HG03135 (cell line): ENCODE data around the gene TGIF1.

Experiments used
- ATAC-seq: cut with Tn5 transposase; IDR thresholded peaks from one replicate; pipeline ENCODE4 v1.9.1; 2021; ENCODE audit warnings: mild to moderate bottlenecking, moderate library complexity; ENCODE audit not compliant: unreplicated experiment

TGIF1 gene

DNA sequence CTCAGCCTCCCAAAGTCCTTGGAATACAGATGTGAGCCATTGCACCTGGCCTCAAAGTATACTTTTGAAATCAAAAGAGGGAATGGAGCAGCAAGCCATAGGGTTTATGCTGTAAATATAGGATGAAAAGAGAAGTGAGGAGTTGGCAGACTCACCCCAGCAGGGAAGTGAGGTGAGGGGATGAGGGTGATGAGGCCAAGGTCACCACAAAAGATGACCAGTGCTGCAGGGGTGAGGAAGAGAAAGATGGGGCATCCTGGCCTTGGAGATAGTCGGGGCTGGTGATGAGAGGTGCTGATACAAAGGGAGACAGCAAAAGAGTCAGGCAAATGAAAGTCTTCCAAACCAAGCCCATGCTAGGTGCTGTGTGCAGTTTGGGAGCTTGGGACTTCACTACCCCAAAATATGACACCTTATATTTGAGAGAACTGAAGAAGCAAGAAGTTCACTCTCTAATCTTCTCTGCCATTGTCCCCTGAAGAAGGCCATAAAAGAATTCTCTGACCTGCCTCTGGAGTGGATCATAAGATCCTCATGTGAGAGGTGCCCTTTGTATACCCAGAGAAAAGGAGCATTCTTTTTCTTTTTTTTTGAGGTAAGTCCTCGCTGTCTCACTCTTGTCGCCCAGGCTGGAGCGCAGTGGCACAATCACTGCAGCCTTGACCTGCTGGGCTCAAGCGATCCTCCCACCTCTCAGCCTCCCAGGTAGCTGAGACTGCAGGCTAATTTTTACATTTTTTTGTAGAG, 31.0 kb downstream of the TGIF1 start:
- no peak for ATAC-seq

DNA sequence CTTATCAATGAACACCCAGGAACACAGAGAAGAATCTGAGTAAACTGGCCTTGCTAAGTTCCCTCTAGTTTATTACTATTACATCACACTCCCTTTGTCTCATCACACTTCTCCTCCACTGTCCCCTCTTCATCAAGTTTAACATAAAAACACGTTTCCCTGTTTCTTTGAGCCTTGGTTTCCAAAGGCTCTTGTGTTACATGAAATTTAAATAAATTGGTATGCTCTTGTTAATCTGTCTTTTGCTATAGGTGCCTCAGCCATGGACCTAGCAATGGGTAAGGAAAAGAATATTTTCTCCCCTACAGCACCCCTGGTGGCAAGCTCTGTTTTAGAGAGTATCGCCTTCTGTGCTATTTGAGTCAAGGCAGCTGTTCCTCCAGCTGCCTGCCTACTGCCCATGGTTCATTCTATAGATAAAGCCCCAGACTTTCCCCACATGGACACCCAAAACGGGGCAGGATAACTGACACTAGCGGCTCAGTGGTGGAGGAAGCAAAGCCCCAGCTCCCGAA, 31.8 kb downstream of the TGIF1 start:
- peak; percentile 70 for ATAC-seq

DNA sequence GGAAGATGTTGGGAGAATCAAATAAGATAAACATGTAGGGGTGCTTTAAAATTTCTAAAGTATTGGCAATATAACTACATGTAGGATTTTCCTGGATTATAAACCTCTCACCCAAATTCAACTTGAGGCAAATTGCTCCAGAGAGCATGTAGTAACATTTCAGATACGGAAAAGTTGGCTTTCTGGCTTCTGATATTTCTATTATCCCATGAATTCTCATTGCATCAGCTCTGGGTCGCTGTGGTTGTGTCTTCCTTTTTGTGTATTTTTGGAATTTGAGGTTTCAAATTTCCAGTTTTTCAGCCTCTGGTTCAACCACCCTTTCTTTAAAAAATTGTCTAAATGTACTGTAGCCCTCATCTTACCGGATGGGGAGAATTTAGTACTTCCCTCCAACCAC, 32.3 kb downstream of the TGIF1 start:
- no peak for ATAC-seq

DNA sequence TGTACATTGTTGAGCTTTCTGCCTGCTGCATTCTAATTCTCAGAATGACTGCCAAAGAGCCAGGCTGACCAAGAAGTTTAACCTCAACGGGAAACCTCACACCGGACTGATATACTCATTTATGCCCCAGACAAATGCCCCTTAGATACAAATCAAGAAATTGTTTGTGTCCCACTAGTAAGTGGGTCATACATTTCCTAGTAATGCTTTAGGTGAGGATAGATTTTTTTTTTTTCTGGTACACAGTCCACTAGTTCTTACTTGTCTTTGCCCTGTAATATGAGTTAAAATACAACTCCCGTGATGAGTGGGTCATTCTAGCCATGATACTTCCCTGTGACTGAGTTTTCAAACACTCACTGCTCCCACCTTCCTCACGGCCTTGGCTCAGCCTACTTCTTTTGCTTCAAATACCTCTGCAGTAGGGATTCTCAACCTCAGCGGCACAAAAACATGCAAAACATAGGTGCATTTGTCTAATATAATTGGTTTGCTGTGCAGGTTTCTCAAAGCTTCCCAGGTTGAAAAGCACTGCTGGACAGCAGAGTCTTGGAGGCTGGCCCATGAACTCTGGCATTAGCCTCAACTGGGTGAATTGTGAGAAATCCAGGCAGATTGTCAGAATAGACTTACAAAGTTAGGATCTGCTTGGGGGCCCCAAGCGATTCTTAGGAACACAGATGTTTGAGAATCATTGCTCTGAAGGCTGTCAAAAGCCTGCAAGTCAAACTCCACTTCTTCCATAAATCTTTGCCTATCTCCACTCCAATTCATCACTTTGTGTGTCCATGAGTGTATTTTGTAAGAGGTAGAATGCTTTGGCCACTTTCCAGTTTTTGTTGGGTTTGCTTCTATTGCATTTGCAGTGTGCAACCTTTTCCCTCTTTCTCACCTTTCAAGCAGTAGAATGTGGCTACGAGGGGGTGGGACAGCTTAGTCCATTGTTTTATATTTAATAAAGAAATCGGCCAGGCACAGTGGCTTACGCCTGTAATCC, 35.5 kb downstream of the TGIF1 start:
- ATAC-seq: no peak

DNA sequence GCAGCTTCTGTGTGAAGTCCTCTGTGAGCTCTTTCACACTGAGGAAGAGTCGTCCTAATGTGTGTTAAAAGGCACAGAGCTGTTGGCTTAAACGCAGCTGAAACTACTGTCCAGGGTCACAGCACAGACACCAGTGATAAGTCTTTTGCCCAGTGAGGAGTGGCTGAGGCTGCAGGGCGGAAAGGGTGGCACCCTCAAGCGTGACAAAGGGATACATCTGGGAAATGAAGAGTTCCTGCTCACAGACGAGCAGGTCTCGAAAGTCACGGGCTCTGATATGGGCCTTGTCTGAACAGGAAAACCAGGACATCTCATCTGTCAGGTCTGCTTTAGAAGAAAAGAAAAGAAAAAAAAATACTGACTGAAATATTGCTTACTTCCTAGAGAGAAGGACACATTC, 36.5 kb downstream of the TGIF1 start:
- no peak for ATAC-seq

DNA sequence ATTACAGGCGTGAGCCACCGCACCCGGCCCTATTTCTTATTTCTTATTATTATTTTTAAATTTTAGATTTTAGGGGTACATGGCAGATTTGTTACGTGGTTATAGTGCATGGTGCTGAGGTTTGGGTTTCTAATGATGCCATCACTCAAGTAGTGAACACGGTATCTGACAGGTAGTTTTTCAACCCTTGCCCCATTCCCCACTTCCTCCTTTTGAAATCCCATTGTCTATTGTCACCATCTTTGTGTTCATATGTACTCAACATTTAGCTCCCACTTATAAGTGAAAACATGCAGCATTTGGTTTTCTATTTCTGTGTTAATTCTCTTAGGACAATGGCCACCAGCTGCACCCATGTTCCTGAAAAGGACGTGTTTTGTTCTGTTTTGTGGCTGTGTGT, 39.5 kb downstream of the TGIF1 start:
- ATAC-seq: no peak

DNA sequence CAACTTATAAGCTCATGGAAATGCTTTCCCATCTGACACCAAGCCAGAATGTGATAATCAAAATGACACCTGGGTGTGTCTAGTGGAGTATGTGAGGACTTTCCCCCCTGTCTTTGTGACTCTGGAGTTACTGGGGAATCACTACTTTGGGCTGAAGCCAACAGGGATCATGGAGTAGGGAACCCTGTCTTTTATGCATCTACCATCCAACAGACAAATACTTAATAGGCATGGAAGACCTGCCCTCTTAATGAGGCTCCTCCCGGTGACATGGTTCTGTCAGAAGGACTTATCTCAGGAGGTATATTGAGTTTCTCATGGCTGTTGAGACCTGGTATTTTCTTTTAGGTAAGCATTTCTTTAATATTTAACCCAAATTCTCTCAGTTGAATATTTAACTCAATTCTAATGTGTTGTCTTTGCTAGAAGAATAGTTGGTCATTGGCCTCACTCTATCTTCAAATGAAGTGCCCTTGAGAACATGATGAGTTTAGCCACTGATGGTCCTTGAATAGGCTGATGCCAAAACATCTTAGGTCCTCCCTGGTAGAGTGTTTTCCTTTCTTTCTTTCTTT, 42.1 kb downstream of the TGIF1 start:
- no peak for ATAC-seq

DNA sequence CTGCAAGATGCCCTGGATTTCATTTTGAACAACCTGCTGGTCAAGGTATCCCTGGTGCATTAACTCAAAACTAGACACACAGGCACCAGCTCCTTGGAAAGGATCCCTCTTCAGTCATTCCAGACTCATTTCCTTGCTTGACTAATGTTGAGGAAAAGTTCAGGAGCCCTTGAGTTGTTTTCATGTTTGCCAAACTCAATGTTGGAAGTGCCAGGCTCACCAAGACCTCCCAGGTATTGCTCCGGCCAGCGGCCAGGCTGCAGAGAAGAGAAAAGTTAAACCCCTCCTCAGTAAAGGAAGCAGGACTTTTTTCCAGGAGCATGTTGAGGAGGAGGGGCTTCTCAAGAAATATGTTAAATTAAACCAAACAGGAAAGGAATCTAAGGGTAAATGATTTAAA, 42.7 kb downstream of the TGIF1 start:
- no peak for ATAC-seq

DNA sequence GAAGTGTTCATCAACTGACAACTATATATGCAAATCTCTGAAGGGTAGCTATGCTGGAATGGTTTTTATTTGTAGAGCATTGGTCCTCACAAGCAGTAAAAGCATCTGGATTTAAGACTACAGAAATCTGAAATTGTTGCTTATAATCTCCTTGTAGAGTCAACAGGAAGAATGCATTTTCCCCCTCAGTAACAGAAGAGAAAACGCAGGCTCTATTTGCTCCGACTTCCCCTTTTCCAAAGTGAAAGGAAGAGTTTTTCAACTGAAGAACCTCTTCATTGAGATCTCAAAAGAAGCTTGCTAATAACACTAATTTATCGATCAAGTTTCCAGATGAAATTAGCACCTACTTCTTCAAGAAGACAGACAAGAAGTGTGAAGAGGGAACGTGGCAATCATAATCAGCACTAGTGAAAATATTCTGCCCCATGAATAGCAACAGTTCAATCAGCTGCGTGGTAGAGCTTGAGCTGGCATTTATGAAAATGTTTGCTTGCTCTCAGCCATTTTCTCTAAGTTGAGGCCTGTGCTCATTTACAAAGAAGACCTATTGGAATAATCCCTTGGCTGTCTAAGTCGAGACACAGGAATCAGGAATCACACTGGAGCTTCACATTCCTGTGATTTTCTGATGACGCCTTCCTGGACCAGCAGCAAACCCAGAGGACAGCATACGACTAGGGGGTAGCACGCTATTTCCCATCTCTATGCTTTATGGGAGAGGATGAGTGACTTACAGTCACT, 43.7 kb downstream of the TGIF1 start:
- ATAC-seq: no peak

DNA sequence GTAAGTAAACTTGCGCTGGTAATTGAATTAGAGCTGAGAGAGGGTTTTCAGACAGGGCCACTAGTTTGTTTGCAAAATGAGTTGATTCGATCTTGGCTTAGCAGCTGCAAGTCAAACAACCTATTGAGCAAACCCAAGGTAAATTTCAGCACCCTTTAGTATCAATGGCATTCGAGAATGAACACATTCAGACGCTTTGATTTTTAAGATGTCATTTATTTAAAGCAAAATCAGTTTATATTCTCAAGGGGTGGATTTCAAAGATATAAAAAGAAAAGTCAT, 44.2 kb downstream of the TGIF1 start:
- no peak for ATAC-seq

DNA sequence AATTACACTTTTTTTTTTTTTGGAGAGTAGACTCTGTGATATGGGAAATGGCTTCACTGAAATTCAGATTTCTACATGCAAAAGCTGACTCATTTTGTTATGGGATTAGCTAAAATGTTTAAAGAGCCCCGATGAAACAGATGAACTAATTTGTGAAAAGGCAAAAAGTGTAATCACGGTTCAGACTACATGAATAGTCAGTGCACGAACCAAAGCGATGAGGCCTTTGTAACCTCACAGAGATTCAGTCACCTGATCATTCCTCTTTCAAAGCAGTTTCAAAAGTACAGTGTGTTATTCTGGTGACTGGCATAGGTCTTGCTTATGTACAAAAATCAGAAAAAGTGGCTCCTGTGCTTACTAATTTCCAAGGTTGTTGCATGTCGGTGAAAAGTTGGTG, 44.6 kb downstream of the TGIF1 start:
- no peak for ATAC-seq

DNA sequence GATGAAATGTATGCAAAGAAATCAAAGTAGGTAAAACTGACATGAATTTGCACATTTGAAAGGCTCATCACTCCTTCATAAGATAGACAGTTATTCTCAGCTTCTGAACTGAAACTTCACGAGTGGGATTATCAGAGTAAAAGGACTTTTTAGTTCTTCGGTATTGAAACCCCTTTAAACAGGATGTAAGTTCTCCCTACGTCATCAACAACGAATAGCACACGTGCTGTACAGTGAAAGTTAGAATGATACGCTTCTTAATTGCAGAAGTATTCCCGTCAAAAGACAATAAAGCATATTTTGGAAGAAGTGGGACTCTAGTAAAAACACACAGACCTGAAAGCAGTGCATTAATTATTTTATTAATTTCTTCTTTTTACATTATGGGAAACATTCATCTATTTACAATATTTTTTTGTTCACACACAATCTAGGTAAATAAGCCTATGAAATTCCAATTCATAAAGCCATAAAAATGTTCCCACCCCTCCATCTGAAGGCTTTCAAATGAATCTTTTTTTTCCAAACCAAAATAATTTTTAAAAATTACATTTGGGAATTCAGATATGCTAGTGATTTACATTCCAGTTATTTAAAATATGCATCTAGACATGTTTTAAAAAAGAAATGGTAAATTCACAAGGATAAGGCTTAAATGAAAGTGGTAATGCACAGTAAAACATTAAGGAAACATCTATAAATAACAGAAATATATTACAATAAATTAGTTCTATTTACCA, 45.9 kb downstream of the TGIF1 start:
- ATAC-seq: no peak

DNA sequence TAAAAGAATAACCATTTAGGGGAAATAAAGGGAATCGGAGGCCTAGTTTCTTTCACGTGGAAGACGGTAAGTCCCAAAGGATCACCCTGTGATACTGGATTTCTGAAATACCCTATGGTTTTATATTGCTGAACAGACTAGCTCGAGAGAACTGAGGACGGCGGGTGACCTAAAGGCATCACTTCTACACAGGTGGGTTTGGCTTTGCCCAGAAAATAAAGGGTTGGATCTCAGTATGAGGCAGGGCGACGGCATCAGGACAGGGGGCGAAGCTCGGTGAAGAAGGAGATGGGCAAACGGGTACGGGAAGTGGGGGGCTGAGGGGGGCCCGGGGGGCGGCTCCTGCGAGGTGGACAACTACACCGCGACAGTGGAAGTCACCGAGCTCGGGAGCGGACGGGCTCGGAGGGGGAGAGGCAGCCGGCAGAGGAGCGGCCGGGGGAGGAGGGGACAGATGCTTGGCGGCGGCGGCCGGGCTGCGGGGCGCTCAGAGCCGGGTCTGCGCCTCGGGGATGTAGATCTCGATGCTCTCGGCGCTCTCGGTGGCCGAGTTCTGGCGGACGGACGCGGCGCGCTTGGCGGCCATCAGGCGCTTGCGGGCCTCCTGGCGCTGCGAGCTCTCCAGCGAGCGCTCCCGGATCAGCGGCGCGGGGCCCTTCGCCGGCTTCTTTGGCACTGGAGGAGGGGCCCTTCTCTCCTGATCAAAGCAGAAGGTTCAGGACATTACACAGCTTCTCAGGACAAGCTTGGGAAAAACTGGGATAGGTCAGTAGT, 48.9 kb downstream of the TGIF1 start:
- ATAC-seq: no peak

DNA sequence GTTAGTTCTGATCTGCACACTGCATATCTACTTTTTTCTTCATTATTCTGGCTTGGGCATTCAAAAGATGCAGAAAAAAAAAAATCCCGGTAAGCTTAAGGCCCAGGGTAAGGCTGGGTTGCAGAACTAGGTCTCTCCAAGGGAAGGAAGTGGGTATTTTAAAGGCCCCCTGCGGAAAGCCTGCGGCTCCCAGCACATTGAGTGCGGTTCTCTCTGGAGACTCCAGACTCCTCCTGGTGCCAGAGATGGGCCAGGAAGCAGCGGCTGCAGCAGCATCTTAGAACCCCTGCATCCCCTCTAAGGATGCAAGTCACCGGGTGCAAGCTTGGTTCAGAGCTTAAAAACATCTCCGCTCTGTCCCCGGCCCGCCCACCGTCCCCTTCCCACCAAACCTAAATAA, 49.5 kb downstream of the TGIF1 start:
- no peak for ATAC-seq

DNA sequence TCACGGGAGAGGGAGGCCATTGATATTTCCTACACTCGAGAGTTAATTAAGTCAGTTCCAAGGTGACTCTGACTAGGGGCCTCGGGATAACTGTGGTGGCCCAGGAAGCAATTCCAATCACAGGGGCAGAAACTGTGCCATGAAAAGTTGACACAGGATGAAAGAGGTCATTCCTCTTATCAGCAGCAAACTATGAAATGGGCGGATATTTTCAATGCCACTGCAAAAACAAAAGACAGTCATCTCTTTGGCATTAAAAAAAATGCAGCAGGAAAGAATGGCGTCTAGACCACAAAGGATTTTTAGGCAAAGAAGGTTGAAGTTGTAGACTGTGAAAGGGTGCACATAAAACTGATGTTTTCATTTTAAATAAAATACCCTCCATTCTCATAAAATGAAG, 50.0 kb downstream of the TGIF1 start:
- no peak for ATAC-seq

DNA sequence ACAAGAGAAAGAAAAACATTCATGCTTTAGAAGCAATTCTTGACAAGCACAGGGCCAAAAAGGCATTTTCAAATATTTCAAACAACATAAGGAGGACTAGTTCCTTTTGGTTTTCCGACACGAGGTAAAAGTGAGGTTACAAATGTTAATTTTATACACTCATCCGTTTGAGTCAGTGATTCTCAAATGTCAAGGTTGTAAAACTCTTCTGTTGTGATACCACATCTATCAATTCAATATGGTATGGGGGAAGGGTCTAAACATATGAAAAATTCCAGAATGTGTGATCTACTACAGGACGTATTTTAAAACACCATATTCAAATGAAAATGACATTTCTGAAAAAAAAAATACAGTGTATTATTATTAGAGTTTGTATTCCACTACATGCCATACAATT, 52.7 kb downstream of the TGIF1 start:
- ATAC-seq: no peak

DNA sequence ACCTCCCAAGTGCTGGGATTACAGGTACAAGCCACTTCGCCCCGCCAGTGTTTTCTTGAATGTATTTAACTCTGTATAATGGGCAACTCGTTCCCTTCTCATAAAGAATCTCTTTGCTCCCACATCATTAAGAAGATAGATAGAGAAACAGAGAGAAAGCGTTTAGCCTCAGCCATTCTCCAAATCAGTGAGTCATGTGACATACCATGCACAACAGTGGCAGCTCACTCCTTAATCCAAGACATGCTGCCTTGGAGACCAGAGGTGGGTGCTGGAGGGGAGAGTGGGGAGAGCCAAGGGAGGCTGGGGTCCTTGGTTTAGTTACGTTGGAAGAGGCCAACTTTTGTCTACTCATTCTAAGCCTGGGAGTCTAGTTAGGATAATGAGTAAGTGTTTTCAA, 54.7 kb downstream of the TGIF1 start:
- no peak for ATAC-seq

DNA sequence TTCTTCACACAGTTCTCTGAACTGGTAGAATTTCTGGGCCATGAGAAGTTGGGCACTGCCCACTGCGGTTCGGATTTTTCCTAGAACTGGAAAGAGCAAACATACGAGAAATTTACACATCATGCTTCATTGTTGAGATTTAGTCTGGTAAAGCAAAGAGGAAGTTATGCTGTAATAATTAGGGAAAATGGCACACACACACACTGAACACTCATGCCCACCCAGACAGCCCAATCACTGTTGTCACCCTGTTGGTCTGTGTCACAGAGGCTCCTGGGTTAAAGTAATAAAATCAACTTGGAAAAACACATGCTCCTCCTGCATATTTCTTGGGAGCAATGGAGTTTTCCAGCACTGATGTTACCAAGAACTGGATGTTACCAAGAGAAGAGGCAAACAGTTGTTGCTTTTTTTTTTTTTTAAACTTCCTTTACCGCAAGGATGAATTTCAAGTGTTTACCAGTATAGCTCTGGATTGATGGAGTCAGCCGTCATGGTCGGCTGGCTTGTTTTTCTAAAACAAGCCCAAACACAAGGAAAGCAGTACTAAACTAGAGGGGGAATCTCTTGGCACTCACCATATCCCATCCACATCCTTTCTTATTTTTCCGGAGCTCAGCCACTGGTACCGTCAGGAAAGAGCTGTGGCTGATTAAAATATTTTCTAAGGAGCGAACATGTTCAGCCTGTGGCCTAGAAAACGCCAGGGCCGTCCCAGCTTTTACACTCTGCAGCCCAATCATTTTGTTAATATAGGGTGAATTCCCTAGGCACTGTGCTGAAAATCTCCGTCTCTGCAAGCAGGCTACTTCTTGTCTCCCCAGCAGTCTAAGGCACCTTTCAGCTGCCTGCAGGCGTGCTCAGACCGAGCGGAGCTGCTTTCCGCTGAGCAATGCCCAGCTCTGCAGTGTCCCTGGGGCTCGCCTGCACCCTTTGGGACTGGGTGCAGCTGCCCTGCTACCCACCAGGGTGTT, 58.9 kb downstream of the TGIF1 start:
- ATAC-seq: no peak
